COR-L47 (cell line): Measurements from ENCODE around the gene TXLNB.

Experiments used
- DNase-seq: peaks from one replicate; lab custom pipeline; 2025; lab: John Stamatoyannopoulos, UW

Gene TXLNB

GRCh38 chr6:139271056-139271455, 20.7 kb downstream of the TXLNB start:
- DNase-seq = no peak

GRCh38 chr6:139270249-139270648, 21.5 kb downstream of the TXLNB start:
- no peak for DNase-seq

- DNase-seq = no peak
Observed at GRCh38 chr6:139265512-139266190, 26.1 kb downstream of the TXLNB start.

DNA sequence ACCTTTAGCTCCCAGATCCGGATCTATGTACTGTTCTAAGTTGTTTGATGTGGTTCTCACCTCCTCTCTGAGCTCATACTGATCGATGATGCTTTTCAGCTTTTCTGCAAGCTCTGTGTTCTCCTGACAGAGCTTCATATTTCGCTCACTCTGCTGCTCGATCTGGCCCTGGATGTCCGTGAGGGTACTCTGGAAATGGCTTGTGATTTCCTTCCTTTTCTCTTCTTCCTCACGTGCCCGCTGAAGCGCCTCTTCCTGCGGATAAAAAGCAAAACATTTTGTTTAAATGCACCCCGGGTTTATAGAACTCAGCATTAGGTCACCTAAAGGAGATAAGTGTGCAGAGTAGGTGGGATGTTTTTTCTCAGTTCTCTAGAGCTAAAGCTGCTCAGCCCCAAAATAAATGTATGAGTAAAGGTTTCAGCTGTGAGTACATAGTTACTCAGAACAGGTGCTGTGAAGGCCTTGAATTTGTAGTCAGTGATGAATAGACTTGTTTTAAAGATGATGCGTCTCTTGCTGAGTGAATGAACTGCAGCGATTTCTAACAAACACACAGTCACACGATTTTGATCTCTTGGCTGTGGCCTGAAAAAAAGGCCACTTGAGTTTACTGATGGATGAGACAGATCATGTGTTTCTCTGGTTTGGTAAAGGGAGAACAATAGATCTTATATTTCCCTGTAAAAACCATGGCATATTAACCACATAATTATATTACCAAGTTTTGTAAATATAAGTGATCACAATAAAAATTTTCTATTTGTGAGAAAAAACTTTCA, 29.1 kb downstream of the TXLNB start:
- DNase-seq = peak; percentile 55

DNA sequence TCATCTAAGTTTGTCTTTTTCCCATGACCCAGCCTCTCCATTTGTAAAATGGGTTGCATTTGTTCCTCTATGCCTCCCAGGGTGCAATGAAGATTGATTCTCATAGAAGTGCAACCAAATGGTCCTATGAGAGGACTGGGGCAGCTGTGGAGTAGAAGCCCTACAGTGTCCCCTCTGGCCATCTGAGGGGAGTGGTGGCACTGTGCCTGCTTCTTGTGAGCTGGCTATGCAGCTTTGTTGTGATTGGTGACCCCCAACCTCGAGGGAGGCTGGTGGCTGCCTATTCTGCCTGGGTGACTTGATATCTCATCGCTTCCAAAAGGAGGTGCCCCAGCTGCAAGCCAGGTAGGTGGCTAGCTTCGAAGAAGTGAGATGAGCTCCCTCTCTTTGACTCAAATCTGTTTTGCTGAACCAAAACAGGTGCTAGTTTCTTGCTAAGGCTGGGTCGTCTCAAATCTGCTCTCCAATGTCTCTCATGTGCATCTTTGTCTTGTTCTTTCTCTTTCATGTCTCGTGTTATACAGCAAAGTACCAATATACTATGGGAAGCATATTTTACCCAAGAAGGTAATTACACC, 33.9 kb downstream of the TXLNB start:
- no peak for DNase-seq

DNA sequence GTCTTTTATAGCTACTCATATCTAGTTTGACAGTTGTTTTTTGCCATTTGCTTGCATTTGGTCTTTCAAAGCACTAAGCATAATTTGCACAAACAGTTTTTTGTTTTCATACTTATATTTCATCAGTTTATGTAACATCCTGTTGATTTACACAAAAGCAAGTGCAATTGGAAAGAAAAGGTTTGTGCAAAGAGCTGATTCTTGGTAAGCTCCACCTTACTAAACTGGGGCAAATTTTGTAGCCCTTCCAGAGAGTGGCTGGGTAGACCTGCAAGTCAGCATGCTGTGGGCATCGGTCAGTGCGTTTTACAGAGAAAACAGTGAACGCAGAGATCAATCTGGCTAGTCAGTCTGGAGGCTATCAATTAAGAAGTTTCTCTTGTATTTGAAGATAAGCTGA, 34.5 kb downstream of the TXLNB start:
- DNase-seq = no peak

DNA sequence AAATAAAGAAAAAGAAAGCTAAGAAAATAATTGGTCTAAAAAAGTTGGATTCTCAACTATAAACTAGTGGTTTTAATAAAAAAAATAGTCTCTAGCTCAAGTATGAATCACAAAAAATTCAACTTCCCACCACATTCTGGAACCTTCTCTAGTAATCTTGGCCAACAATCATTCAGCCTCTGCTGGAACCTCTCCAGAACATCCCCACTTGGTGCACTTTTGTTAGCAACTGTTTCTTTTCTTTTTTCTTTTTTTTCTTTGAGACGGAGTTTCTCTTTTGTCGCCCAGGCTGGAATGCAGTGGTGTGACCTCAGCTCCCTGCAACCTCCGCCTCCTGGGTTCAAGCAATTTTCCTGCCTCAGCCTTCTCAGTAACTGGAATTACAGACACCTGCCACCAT, 35.7 kb downstream of the TXLNB start:
- DNase-seq = no peak

- no peak for DNase-seq
Observed at GRCh38 chr6:139254196-139254595, 37.6 kb downstream of the TXLNB start.

- no peak for DNase-seq
Observed at GRCh38 chr6:139253656-139254055, 38.1 kb downstream of the TXLNB start.

DNA sequence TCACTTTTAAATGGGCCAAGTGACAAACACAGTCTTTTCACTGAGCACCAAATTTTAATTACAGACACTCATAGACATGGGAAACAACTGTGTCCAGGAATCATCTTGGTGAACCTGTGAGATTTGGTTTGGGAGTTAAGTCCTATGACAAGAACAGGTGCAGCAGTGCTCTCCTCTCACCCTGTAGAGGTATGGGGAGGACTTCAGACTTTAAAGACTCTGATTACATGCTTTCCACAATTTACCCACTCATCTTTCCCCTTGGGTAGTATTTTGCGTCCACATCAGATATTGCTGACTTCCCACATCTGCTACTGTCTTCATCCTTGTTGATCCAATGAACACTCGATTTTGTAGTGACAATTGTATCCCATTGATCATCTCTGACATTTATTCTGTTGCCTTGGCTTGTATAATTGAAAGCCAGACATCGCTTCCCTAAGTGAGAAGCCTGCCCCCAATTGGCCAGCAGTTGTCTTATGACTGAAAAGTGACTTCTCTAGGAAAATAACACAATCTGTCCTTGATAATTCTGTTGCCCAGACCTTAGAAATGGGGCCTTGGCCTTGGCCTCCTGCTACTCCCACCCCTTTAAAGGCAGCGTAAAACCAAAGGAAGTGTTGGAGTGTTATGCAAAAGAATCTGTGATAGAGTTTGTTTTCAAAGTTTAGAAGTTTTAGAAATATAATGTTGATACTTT, 40.0 kb downstream of the TXLNB start:
- DNase-seq = no peak

DNA sequence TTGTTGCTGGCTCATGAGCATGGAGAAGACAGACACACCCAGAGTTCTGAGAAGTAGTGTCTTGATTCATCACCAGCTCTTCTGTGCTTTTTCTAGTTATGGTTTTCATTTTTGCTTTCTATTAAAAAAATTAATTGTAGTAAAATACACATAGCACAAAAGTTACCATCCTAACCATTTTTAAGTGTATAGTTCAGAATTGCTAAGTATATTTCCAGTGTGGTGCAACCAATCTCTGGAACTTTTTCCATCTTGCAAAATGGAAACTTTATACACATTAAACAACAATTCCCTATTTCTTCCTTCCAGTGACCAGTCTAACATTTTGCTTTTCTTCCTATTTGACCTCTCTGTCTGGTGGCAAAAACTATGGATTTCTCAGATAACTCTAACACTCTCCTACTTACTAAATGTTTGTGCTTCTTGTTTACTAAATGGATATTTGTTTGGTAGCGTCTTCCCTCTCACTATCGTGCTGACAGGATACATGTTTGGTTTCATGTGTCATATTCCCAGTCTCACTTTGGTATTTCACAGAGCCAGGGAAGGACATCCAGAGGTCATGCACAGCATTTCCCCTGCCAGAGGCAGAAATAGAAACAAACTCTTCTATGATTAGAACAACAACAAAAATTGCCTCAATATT, 40.6 kb downstream of the TXLNB start:
- DNase-seq = no peak

- no peak for DNase-seq
Observed at GRCh38 chr6:139250296-139251044, 41.3 kb downstream of the TXLNB start.

DNA sequence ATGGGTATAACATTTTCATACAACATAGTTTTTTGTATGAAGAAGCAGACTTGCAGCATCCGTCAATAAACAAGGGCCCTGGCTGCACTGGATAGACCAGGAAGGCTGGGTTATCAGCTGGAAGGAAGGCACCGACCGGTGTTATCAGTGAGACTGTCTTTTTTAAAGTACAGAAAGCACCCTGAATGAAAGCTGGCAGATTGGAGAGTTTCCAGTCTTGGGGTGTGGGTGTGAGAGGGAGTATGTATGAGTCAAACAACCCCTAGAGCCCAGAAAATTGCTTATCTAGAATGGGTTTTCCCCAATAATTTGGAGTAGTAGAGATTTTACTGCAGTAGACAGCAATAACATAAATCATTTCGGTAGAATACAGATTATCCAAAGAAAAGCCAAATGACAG, 42.4 kb downstream of the TXLNB start:
- DNase-seq = no peak

- no peak for DNase-seq
Observed at GRCh38 chr6:139248911-139249310, 42.9 kb downstream of the TXLNB start.

GRCh38 chr6:139247618-139248017, 44.2 kb downstream of the TXLNB start:
- no peak for DNase-seq

DNA sequence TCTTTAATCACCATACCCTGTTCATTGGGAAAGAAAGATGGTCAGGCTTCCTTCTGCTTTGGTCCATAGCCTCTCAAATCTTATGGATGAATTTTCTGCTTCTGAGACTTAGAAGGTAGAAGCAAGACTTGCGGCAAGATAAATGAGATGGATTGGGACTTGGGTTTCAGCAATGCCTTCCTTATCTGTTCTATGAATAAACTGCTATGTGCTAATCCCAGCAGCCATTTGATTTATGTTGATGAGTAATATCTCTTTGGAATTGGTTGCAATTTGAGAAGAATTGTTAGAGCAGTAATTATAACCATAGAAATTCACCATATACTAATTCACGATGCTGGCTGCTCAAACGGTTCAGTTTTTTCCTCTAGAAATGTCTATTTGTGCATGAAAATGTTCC, 48.3 kb downstream of the TXLNB start:
- no peak for DNase-seq

DNA sequence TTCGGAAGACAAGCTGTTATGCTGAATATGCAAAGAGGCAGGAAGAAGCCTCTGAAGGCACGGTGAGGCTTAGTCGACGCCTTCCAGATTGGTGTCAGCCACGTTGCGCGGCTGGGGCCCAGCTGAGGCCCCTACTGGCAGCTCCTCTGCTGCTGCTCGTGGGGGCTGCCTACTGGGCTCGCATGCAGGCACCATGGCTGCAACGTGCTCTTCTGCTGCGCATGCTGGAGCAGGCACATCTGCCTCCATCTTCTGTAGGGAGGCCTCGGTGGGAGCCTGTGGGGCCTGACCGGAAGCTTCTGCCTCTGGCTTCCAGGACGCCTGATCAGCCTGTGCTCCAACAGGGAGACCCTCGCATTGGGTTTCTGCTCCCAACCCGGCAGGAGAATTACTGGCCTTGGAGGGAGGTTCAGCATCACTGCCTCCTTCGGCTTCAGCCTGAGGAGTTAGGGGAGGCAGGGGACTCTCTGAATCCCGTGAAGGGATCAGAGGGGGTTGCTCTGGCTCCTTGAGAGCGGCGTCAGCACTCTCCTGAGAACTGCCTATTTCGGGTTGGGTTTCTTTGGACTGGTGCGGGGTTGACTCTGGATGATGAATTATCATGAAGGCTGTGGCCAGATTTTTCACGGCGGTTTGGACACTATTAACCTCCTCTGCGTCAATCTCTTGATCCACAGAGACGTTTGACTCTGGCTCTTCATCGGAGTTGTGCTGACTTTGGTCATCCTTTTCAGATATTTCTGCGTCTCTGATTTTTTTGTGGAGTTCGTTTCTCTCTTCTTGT, 49.1 kb downstream of the TXLNB start:
- DNase-seq = no peak

GRCh38 chr6:139240161-139241010, 51.4 kb downstream of the TXLNB start:
- DNase-seq = peak; percentile 14

DNA sequence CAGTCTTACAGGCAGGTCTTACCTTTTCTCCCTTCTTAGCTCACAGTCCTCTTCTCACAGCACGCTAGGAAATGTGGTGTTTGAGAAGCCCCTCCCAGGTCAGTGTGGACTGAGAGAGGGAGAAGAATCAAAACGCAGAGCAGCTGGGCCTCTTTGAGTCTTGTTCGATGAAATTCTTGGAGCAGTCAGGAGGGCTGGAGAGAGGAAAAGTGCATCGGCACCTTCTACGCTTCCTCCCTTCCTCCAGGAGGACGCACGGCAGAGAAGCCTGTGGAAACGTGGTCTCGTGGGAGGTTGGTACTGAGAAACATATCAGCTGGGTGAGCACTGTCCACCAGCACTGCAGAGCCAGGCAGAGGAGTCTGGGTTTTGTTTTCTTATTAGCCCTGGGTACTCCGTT, 52.7 kb downstream of the TXLNB start:
- no peak for DNase-seq

GRCh38 chr6:139236105-139236504, 55.7 kb downstream of the TXLNB start:
- DNase-seq = no peak
